GM19372 (cell line): ENCODE measurements around the gene EXOC3L4.
"Not testable (repeated sequence)": the region's sequence is repeated elsewhere in the genome, so short reads cannot be mapped to it uniquely, and the experiment has no call there.

Source experiments
- ATAC-seq: cut with Tn5 transposase; IDR thresholded peaks from one replicate; pipeline ENCODE4 v1.9.1; 2021; ENCODE audit warnings: mild to moderate bottlenecking, low read depth, moderate library complexity; ENCODE audit not compliant: unreplicated experiment

The EXOC3L4 gene

GRCh38 chr14:103094406-103095209 is at the start of gene EXOC3L4:
Gene EXOC3L4, plus strand, starts transcription at chr14:103094725. Its CDS starts 5,495 bp downstream, at chr14:103100220.
- no peak for ATAC-seq

GRCh38 chr14:103045371-103045869 is 49.1 kb upstream of the EXOC3L4 start:
- no peak for ATAC-seq

GRCh38 chr14:103047453-103047852 is 47.1 kb upstream of the EXOC3L4 start:
- not testable (repeated sequence) for ATAC-seq

- ATAC-seq: no peak
Observed at GRCh38 chr14:103050935-103051334, 43.6 kb upstream of the EXOC3L4 start.

GRCh38 chr14:103052407-103052806 is 42.1 kb upstream of the EXOC3L4 start:
- no peak for ATAC-seq

- ATAC-seq: no peak
Observed at GRCh38 chr14:103055695-103056094, 38.8 kb upstream of the EXOC3L4 start.

GRCh38 chr14:103056322-103057027 is 38.0 kb upstream of the EXOC3L4 start:
- no peak for ATAC-seq

- peak; percentile 24 for ATAC-seq
Observed at GRCh38 chr14:103057028-103057371, 37.5 kb upstream of the EXOC3L4 start.

GRCh38 chr14:103057372-103058163 is 37.0 kb upstream of the EXOC3L4 start, which contains the start of gene CDC42BPB:
Gene CDC42BPB, minus strand, starts transcription at chr14:103057549. Its CDS starts 376 bp downstream, at chr14:103057173.
- ATAC-seq: peak; percentile 75

- ATAC-seq: no peak
Observed at GRCh38 chr14:103058164-103059055, 36.1 kb upstream of the EXOC3L4 start.

- no peak for ATAC-seq
Observed at GRCh38 chr14:103059556-103059955, 35.0 kb upstream of the EXOC3L4 start.

GRCh38 chr14:103061482-103061976 is 33.0 kb upstream of the EXOC3L4 start:
- no peak for ATAC-seq

GRCh38 chr14:103064436-103064835 is 30.1 kb upstream of the EXOC3L4 start:
- ATAC-seq: no peak

GRCh38 chr14:103064978-103065377 is 29.5 kb upstream of the EXOC3L4 start:
- ATAC-seq: no peak

GRCh38 chr14:103065861-103066260 is 28.7 kb upstream of the EXOC3L4 start:
- ATAC-seq: no peak

- ATAC-seq: no peak
Observed at GRCh38 chr14:103066399-103066798, 28.1 kb upstream of the EXOC3L4 start.

GRCh38 chr14:103067231-103067954 is 27.1 kb upstream of the EXOC3L4 start:
- no peak for ATAC-seq

- no peak for ATAC-seq
Observed at GRCh38 chr14:103068351-103069073, 26.0 kb upstream of the EXOC3L4 start.
